Mononuclear cell (primary cell): ENCODE results near the gene PHC2. TPM values are rescaled to one million over a fixed set of nuclear protein-coding genes. Genes with fewer than 3 reads are reported as not detected.

ENCODE experiments used
- H3K27me3 ChIP-seq: 2 replicates; pipeline ENCODE4 v1.6.0; 2011; ENCODE audit warnings: low read length, control low read depth; ENCODE audit not compliant: insufficient read depth
- H3K4me1 ChIP-seq: 2 replicates; pipeline ENCODE4 v1.5.1; 2011; ENCODE audit warnings: mild to moderate bottlenecking, low read length, control low read depth; ENCODE audit not compliant: insufficient read depth
- H3K4me3 ChIP-seq: 2 replicates; pipeline ENCODE4 v1.5.1; 2011; ENCODE audit warnings: mild to moderate bottlenecking, low read length, moderate library complexity
- H3K9me3 ChIP-seq: 2 replicates; pipeline ENCODE4 v1.5.1; 2011; ENCODE audit warnings: low read depth, mild to moderate bottlenecking, control low read depth, low read length
- total RNA-seq: library from RNA; depleted of rRNA; stranded (reverse); fragments of >200 nt; gene quantifications from one replicate; pipeline ENCODE4 v1.2.3, GENCODE V29; 2012

PHC2 gene, protein sequence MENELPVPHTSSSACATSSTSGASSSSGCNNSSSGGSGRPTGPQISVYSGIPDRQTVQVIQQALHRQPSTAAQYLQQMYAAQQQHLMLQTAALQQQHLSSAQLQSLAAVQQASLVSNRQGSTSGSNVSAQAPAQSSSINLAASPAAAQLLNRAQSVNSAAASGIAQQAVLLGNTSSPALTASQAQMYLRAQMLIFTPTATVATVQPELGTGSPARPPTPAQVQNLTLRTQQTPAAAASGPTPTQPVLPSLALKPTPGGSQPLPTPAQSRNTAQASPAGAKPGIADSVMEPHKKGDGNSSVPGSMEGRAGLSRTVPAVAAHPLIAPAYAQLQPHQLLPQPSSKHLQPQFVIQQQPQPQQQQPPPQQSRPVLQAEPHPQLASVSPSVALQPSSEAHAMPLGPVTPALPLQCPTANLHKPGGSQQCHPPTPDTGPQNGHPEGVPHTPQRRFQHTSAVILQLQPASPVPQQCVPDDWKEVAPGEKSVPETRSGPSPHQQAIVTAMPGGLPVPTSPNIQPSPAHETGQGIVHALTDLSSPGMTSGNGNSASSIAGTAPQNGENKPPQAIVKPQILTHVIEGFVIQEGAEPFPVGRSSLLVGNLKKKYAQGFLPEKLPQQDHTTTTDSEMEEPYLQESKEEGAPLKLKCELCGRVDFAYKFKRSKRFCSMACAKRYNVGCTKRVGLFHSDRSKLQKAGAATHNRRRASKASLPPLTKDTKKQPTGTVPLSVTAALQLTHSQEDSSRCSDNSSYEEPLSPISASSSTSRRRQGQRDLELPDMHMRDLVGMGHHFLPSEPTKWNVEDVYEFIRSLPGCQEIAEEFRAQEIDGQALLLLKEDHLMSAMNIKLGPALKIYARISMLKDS
- total RNA-seq, result 55.6 TPM

DNA sequence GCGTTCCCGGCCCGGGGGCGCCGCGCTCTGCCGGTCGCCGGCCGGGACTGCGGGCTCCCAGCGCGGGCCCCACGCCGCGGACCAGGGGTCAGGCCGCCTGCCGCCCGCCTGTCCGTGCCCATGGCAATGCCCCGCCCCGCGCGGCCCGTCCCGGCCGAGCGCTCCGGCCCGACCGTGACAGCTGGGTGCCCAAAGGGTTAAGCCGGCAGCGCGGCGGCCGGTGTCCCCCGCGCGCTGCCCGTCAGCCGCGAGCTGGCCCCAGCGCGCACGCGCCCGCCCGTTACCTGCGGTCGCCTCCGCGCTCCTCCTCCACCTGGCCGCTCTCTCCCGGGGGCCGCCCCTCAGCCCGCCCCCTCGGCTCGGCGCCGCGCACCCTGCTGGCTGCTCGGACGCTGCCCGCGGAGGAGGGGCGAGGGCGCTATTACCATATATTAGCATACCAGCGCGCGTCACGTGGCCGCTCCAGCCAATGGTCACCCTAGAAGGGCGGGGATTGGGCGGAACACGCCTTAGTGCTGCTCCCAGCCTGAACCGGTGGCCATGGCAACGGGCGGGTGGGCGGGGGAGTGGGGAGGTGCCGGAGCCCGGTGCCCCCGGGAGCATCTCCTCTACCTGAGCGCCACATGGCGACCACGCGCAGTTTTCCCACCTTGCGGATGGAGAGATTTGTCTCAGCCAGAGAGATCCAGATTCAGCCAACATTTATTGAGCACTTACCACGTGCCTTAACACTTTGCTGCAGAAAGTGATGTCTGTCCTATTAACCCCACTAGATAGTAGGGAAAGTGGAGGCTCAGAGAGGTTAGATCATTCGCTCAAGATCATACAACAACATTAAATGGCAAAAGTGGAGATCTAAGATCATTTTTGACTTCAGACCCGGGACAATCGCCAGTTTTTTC lies at the start of gene PHC2:
Gene PHC2, minus strand, starts transcription at position 404 of the 902 bp plus-strand sequence. CDS start 55,556 bp downstream, outside the sequence.
- Histone ChIP-seq H3K4me3 (peak within 1 kb of the TSS; percentile 46), H3K27me3 (peaks cover 16% of the 10 kb centered on the region), H3K9me3 (no peaks in the 10 kb centered on the region), H3K4me1 (peaks cover 36% of the 10 kb centered on the region)

DNA sequence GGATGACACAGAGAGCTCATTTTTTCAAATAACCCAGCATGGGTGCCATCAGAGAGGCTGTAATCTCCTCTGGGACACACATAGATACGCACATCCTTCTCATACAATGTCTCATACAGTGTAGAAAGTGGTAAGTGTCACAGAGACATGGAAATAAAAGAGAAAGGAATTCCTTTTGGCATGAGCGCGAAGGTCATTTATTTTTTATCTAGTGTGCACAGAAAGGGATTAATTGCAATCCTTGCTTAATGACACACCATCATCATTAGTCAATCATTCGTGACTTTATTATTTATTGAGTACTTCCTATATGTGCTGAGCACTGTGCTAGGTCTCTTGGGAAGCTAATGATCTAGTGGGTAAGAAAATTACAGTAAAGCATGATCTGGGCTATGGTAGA lies 46.6 kb upstream of the PHC2 start:
- H3K9me3 ChIP-seq, result no peaks in the 10 kb centered on the region
- peaks cover 4% of the 10 kb centered on the region for H3K4me1 ChIP-seq
- no peaks in the 10 kb centered on the region for H3K27me3 ChIP-seq
- H3K4me3 ChIP-seq, result no peak overlapping the region

DNA sequence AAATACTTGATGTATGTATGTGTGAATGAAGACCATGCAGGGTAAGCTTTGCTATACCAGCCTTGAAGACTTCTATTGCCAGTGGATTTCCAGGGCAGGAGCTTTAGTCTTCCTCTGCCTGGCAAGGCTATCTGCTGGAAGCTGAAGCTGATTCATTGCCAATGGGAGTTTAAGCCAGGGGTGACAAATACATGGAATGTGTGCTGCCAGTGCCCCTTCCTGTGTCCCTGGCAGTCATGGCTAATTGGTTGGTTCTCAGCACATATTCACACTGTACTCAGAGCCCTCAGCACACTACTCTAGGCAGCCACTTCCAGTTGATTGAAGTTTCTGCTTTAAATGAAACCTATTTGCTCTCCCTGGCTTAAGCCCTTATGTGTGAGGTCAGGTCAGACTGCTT lies 43.0 kb upstream of the PHC2 start:
- Histone ChIP-seq H3K4me3 (no peak overlapping the region), H3K9me3 (no peaks in the 10 kb centered on the region), H3K4me1 (peaks cover 19% of the 10 kb centered on the region), H3K27me3 (no peaks in the 10 kb centered on the region)

DNA sequence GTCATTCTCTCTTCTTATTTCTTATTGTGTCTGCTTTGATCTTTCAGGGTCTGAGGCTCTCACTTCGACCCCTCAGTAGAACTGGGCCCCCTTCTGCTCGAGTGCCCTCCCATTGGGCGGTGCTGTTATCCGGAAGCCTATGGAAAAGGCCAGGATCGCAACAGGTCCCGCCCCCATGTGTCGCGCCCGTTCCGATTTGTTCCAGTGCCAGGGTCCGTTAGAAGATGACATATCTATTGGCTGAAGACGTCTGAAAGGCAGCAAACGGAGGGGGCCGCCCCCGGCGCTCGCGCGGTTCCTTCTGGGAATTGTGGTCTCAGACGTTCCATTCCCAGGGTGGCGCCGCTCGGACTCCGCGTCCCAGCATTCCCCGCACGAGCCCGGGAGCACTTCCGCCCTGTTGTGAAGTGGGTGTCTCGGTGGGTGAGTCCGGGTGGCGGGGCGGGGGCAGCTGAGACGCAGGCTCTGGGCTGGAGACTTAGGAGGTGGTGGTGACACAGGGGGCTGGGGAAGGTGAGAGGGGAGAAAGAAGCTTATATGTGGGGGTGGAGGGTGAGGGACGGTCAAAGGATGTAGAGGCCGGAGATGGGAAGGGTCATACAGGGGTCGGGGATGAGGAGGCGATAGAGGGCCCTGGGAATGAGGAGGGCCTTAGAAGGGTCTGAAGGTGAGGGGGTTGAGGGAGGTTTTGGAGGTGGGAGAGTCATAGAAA lies 41.5 kb upstream of the PHC2 start, which contains the start of gene ZSCAN20:
Gene ZSCAN20, plus strand, starts transcription at position 377 of the 712 bp plus-strand sequence. CDS start 6,644 bp downstream, outside the sequence.
- no peaks in the 10 kb centered on the region for H3K9me3 ChIP-seq
- no peaks in the 10 kb centered on the region for H3K27me3 ChIP-seq
- peaks cover 19% of the 10 kb centered on the region for H3K4me1 ChIP-seq
- H3K4me3 ChIP-seq, result peak within 1 kb of the TSS; percentile 47

DNA sequence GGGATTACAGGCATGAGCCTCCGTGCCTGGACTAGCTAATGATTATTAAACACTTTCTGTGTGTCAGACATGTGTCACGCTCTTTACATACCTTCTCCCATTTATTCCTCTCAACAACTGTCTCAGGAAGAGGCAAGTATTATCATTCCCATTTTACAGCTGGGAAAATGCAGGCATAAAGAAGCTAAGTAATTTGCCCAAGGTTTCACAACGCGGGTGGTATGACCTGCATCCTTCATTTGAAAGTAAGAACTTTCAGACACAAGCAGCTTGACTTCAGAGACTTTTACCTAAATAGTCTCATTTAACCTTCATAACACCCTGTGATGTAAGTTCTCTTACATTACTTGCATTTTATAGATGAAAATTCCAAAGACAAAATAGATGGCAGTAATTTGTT lies 40.5 kb upstream of the PHC2 start:
- H3K4me3 ChIP-seq, result no peak overlapping the region
- H3K27me3 ChIP-seq, result no peaks in the 10 kb centered on the region
- H3K4me1 ChIP-seq, result peaks cover 19% of the 10 kb centered on the region
- H3K9me3 ChIP-seq, result no peaks in the 10 kb centered on the region

DNA sequence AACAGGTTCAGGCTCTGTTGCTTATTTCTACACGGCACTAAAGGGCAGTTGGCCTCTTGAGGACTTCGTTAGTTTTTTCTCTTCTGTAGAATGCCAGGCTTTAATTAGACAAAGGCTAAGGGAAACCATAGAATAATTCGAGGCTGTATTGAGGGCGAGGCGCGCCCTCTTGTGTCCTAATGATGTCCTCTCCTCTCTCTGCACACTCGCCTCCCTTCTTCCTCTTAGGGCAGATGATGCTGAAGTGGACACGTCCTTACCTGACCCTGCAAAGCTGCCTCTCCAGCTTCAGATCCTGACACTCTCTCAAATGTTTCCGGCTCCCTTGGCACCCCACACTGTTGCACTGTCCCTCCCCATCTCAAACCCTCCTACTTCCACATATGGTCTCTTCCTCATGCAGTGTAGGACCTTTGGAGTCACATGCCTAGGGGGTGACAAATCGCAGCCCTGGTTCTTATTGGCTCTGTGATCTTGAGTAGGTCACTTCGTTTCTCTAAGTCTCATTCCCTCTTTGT lies 39.7 kb upstream of the PHC2 start:
- peaks cover 19% of the 10 kb centered on the region for H3K4me1 ChIP-seq
- no peaks in the 10 kb centered on the region for H3K27me3 ChIP-seq
- H3K9me3 ChIP-seq, result no peaks in the 10 kb centered on the region
- H3K4me3 ChIP-seq, result no peak overlapping the region

DNA sequence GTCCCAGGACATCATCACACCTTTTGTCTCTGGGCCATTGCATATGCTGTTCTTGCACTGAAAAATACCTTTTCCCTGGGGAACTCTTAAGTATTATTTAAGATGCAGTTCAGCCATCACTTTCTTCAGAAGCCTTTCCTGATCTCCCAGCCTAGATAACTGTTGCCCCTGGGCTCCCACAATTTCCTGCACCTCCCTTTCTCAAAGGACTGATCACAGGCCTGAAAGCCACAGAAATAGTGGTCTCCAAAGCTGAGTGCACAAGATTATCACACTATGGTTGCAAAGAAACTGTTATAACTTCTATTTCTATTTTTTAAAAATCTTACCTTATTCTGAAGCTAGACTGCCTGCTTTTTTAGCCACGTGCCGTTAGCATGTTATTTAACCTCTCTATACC lies 38.8 kb upstream of the PHC2 start:
- H3K4me1 ChIP-seq, result peaks cover 19% of the 10 kb centered on the region

DNA sequence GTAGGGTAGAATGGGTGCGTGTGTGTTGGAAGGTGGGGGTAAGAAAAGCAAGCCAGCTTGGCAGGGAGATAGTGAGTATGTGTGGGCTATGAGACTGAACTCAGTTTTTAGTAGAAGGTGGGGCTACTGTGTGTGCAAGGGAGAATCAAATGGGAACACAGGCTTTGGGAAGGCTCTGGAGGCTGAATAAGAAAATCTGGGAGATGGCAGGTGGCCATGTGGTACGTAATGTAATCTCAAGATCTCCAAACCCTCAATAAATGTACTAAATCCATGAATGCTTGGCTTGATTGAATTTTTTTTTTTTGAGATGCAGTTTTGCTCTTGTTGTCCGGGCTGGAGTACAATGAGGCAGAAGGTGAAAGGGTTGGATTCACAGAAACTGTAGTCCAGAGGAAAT lies 38.1 kb upstream of the PHC2 start:
- no peaks in the 10 kb centered on the region for H3K27me3 ChIP-seq
- H3K4me1 ChIP-seq, result peaks cover 19% of the 10 kb centered on the region
- no peak overlapping the region for H3K4me3 ChIP-seq
- no peaks in the 10 kb centered on the region for H3K9me3 ChIP-seq

More for the DNA sequence above, 38.8 kb upstream of the PHC2 start:
- no peaks in the 10 kb centered on the region for H3K27me3 ChIP-seq
- H3K4me3 ChIP-seq, result no peak overlapping the region
- no peaks in the 10 kb centered on the region for H3K9me3 ChIP-seq

DNA sequence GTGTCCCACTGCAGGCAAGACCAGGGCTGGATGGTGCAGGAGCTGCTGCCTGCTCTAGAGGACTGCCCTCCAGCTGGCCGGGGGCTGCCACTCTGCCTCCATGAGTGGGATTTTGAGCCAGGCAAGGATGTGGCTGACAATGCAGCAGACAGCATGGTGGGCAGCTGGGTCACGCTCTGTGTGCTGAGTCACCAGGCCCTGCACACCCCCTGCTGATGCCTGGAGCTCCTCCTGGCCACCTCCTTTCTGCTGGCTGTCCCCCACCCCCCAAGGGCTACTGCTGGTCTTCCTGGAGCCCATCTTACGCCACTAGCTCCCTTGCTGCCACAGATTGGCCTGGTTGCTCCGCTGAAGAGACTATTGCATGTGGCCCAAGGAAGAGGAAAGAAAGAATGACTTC lies 37.6 kb upstream of the PHC2 start:
- Histone ChIP-seq H3K9me3 (no peaks in the 10 kb centered on the region), H3K27me3 (no peaks in the 10 kb centered on the region), H3K4me1 (peaks cover 19% of the 10 kb centered on the region), H3K4me3 (no peak overlapping the region)

DNA sequence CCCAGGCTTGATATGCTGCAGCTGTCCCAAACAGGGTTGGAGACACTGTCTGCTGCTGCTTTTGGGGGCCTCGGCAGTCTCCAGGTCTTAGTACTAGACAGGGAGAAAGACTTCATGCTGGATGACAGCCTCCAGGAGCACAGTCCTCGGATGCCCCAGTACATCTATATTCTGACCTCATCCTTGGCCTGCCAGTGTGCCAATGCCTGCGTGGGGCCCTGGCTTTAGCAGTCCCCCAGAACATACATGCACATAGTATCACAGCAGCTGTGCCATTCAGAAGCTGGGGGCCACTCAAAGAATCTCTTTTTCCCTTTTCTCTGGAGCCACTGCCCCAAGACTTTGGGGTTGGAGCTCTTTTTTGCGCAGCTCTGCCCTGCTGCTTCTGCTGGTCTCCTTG lies 37.1 kb upstream of the PHC2 start:
- Histone ChIP-seq H3K9me3 (no peaks in the 10 kb centered on the region), H3K27me3 (no peaks in the 10 kb centered on the region), H3K4me1 (peaks cover 21% of the 10 kb centered on the region), H3K4me3 (no peak overlapping the region)

DNA sequence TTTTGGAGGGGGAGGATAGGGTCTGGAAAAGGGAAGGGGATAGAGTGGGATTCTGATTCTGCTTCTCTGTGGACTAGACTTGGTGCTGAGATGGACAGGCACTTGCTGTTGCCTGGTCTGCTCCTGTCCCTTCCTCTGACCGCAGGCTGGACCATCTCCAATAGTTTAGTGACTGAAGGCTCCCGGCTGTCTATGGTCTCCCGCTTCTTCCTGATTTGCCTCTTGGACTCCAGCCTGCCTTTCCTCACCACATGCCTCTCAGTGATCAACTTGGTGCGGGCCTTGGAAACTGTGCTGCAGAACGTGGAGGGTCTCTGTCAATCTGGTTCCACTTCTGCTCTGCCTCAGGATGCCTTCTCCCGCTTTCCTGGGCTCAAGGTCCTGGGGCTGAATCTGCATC lies 35.3 kb upstream of the PHC2 start:
- H3K4me3 ChIP-seq, result no peak overlapping the region
- no peaks in the 10 kb centered on the region for H3K27me3 ChIP-seq
- peaks cover 29% of the 10 kb centered on the region for H3K4me1 ChIP-seq
- H3K9me3 ChIP-seq, result no peaks in the 10 kb centered on the region

DNA sequence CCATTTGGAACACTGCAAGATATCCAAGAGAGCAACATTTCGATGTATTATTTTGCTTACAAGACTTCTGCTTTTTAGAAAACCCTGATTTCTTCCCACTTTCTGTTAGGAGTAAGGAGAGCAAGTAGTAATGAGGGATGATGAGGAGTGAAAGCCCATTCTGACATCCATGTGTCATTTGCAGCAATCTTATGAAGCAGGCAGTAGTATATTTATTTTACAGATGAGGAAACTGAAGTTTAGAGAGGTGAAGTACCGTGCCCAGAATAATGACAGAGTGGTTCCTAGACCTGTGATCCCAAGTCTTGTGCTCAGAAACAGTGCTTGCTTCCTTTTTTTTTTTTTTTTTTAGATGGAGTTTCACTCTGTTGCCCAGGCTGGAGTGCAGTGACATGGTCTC lies 34.4 kb upstream of the PHC2 start:
- Histone ChIP-seq H3K9me3 (no peaks in the 10 kb centered on the region), H3K4me1 (peaks cover 32% of the 10 kb centered on the region), H3K4me3 (no peak overlapping the region), H3K27me3 (no peaks in the 10 kb centered on the region)

DNA sequence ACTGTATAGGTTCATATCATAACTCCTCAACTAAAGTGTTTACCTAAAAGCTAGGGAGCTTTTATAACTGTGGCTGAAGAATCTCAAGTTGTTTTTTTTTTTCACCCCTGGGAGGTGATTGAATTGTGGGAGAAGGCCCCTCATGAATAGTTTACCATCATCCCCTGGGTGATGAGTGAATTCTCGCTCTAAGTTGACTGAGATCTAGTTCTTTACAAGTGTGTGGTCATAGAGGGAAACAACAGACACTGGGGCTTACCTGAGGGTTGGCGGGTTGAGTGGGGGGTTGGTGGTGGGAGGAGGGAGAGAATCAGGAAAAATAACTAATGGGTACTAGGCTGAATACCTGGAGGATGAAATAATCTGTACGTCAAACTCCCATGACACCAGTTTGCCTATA lies 33.7 kb upstream of the PHC2 start:
- Histone ChIP-seq H3K9me3 (no peaks in the 10 kb centered on the region), H3K4me1 (peaks cover 37% of the 10 kb centered on the region), H3K4me3 (no peak overlapping the region), H3K27me3 (no peaks in the 10 kb centered on the region)
